HG03060 (cell line): Measurements from ENCODE around the gene NAPEPLD.
A peak's percentile ranks its signal among the peaks of the same experiment; 100 is the strongest.
"Not testable (repeated sequence)": the region's sequence is repeated elsewhere in the genome, so short reads cannot be mapped to it uniquely, and the experiment has no call there.

Source experiments
- ATAC-seq: cut with Tn5 transposase; IDR thresholded peaks from one replicate; pipeline ENCODE4 v1.9.1; 2021; ENCODE audit warnings: low read depth, moderate number of reproducible peaks; ENCODE audit not compliant: unreplicated experiment

NAPEPLD gene

GRCh38 chr7:103148994-103149807 is at the start of gene NAPEPLD:
TSS of gene NAPEPLD (minus strand) at chr7:103149099. CDS start at chr7:103128776, 20,323 bp downstream.
- ATAC-seq: peak; percentile 56

- not testable (repeated sequence) for ATAC-seq
Measured at GRCh38 chr7:103198079-103198478, 49.2 kb upstream of the NAPEPLD start.

GRCh38 chr7:103195364-103195763 is 46.5 kb upstream of the NAPEPLD start:
- ATAC-seq: not testable (repeated sequence)

- not testable (repeated sequence) for ATAC-seq
Measured at GRCh38 chr7:103172415-103173146, 23.7 kb upstream of the NAPEPLD start.

GRCh38 chr7:103171695-103172414 is 23.0 kb upstream of the NAPEPLD start:
- ATAC-seq: not testable (repeated sequence)

- not testable (repeated sequence) for ATAC-seq
Measured at GRCh38 chr7:103166921-103167544, 18.1 kb upstream of the NAPEPLD start.

- ATAC-seq: not testable (repeated sequence)
Measured at GRCh38 chr7:103163087-103163825, 14.4 kb upstream of the NAPEPLD start.

GRCh38 chr7:103162641-103163040 is 13.7 kb upstream of the NAPEPLD start:
- not testable (repeated sequence) for ATAC-seq

GRCh38 chr7:103161998-103162616 is 13.2 kb upstream of the NAPEPLD start:
- ATAC-seq: not testable (repeated sequence)

- not testable (repeated sequence) for ATAC-seq
Measured at GRCh38 chr7:103159072-103159471, 10.2 kb upstream of the NAPEPLD start.

- not testable (repeated sequence) for ATAC-seq
Measured at GRCh38 chr7:103155331-103156024, 6.6 kb upstream of the NAPEPLD start.

- ATAC-seq: no peak
Measured at GRCh38 chr7:103154042-103154441, 5.1 kb upstream of the NAPEPLD start.

- ATAC-seq: not testable (repeated sequence)
Measured at GRCh38 chr7:103152744-103153617, 4.1 kb upstream of the NAPEPLD start.

- not testable (repeated sequence) for ATAC-seq
Measured at GRCh38 chr7:103151993-103152676, 3.2 kb upstream of the NAPEPLD start.

- no peak for ATAC-seq
Measured at GRCh38 chr7:103150192-103150591, 1.3 kb upstream of the NAPEPLD start.

- ATAC-seq: no peak
Measured at GRCh38 chr7:103149808-103150180, 895 bp upstream of the NAPEPLD start.
